HG02623 (cell line): ENCODE results near the gene HAGHL.
"Not testable (repeated sequence)": the region's sequence is repeated elsewhere in the genome, so short reads cannot be mapped to it uniquely, and the experiment has no call there.

Experiments
- ATAC-seq: cut with Tn5 transposase; IDR thresholded peaks from one replicate; pipeline ENCODE4 v1.9.1; 2021; ENCODE audit warnings: moderate library complexity; ENCODE audit not compliant: unreplicated experiment

HAGHL gene

DNA sequence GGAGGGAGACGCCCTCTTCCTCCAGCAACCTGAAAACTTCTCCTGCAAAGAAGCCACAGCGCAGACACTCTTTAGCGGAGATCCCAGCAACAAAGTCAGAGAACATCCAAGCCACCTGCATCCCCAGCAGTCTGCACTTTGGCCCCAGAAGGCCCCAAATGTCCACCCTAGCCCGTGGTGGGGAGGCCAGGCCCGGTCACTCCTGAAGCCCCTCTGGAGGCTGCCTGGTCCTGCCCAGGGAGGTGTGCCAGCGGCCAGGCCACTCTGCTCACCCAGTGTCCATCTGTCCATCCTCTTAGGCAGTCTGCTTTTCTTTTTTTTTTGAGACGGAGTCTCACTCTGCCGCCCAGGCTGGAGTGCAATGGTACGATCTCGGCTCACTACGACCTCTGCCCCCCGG lies 5.4 kb downstream of the HAGHL start:
- no peak for ATAC-seq

DNA sequence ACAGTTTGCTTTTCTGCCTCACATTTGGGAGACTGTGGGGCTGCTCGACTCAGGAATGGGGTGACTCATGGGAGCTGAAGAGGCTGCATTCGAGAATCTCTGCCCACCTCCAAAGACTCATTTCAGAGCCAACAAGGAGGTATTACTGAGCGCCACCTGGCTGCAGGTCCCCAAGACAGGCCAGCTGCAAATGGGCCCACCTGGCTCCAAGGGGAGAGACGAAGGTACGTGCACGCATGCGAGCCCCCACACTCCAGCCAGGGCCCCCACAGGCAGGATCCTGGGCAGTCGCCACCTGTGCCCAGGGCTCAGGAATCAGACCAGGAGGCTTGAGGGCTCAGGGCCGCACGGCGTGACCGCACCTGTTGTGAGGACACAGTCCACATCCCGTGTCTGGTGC lies 6.0 kb downstream of the HAGHL start:
- ATAC-seq = no peak

GRCh38 chr16:733382-734207 lies 6.7 kb downstream of the HAGHL start:
- ATAC-seq = no peak

DNA sequence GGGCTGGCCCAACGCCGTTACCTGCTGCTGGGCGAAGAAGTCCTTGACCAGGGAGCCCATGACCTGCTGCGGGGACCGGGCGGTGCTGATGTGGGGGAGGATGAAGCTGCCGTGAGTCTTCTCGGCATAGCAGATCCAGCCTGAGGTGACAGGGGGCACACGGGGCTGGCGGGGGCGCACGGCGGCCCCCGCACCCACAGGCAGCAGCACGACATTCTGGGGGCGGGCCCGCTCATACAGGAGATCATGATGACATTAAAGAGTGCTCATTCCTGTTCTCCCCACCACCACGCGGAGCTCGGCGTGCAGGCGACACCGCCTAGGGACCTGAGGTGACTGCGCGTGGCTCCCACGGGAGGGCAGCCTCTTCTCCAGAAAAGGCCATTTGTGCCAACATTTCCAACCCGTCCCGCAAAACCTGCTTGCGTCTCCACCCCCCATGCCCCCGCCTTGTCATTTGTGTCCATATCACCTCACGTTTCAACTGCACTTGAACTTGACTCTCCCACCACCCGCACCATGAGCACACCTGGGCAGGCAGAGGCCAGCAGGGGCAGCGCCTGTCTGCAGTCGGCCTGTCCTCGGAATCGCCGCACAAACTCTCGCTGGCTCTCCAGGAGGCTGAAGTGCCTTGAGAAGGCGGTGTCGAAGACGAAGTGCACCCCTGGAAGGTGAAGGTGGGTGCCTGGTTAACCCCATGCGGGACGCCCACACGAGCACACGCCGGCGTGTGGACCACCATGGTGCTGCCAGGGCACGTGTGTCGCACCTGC lies 7.5 kb downstream of the HAGHL start:
- no peak for ATAC-seq

- ATAC-seq = no peak
These were observed 8.3 kb downstream of the HAGHL start for GRCh38 chr16:734981-735881.

- no peak for ATAC-seq
These were observed 9.1 kb downstream of the HAGHL start for GRCh38 chr16:735982-736453.

DNA sequence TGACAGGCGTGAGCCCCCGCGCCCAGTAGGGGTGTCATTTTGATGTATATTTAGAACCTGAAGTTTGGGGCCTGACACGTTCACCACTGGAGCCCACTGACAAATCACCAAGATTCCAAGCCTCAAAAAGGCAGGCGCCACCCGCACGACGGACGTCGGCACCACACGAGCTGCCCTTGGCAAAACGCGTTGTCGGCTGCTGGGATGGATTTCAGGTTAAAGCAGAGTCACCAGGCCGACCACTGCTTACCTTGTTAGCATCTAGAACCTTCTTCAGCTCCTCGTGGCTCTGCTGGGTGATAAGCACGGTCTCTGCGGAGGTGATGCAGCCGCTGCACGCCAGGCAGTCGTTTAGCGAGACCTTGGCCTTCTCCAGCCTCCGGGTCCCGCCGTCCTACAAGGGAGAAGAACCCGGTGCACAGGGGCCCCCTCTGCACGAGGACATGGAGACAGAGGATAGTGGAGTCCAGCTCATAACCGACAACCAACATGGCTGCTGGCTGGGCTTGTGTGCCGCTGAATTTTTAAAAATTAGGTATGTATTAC lies 10.1 kb downstream of the HAGHL start:
- no peak for ATAC-seq

GRCh38 chr16:739560-740458 lies 12.9 kb downstream of the HAGHL start:
- ATAC-seq = no peak

GRCh38 chr16:740459-740763 lies 13.5 kb downstream of the HAGHL start:
- ATAC-seq = no peak

DNA sequence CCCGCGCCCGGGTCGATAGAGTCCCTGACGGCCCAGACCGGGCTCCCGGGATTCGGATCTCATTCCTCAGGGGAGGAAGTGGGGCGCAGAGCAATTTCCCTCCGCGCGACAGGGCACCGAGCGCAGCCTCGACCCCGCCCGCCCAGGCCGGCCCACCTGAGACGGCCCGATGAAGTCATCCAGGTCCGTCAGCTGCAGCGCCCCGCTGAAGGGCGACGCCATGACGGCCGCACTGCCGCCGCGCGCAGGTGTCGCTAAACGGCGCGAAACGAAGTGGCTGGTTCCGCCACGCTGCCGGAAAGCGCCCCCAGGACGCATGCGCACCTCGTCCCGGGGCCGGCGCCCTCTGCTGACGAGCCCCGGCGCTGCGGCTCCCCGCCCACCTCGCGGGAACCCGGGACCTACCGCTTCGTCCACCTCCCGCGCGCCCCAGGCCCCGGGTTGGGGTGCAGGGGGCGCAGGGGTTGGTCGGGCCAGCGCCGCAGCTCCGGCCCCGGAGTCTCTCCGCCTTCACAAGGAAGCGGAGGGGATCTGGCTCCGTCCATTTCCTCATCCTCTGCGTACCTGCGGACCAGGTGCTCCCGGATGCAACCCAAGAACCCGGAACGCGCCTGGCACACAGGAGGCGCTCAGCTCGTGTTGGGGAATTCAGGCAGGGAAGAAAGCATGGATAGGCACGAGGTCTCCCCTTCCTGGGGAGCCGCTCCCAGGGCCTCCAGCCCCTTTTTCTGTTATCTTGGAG lies 14.0 kb downstream of the HAGHL start, which contains the start of gene CIAO3:
Gene CIAO3, minus strand, starts transcription at position 234 of the 742 bp plus-strand sequence. Its CDS starts 12 bp downstream, at position 222.
- ATAC-seq = peak; percentile 69

GRCh38 chr16:741986-742629 lies 15.2 kb downstream of the HAGHL start:
- no peak for ATAC-seq

DNA sequence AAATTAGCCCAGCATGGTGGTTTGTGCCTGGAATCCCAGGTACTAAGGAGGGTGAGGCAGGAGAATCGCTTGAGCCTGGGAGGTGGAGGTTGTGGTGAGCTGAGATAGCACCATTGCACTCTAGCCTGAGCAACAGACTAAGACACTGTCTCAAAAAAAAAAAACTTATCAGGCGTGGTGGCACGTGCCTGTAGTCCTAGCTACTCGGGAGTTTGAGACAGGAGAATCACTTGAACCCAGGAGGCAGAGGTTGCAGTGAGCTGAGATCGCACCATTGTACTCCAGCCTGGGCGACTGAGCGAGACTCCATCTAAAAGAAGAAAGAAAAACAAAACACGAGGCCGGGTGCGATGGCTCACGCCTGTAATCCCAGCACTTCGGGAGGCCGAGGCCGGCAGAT lies 16.0 kb downstream of the HAGHL start:
- ATAC-seq = not testable (repeated sequence)

DNA sequence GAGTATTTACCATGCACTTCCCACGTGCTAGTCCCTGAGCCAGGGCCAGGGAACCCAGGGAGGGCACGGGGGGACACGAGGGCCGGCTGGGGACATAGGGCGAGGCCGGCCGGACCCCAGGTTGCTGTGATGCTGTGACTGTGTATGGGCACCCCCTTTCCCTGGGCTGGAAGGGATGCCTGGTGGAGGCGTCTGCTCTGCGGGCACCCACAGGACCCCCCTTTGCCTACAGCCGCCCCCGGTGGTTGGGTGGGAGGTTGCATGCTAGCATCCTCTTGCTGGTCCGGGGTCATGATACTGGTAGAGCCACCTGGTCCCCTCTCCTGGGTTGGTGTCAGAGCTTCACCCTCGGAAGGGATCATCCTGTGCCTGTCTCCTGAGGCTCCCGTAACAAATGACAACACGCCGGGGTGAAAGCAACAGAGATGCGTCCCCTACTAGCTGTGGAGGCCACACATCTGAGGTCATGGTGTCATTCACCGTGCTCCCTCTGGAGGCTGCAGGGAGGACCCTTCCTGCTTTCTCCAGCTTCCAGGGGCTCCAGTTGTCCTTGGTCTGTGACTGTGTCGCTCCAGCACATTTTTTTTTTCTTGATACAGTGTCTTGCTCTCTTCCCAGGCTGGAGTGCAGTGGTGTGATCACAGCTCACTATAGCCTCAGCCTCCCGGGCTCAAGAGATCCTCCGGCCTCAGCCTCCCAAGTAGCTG lies 17.0 kb downstream of the HAGHL start:
- ATAC-seq = no peak

- no peak for ATAC-seq
These were observed 18.8 kb downstream of the HAGHL start for GRCh38 chr16:745739-746138.

- no peak for ATAC-seq
These were observed 19.7 kb downstream of the HAGHL start for GRCh38 chr16:746637-747036.

DNA sequence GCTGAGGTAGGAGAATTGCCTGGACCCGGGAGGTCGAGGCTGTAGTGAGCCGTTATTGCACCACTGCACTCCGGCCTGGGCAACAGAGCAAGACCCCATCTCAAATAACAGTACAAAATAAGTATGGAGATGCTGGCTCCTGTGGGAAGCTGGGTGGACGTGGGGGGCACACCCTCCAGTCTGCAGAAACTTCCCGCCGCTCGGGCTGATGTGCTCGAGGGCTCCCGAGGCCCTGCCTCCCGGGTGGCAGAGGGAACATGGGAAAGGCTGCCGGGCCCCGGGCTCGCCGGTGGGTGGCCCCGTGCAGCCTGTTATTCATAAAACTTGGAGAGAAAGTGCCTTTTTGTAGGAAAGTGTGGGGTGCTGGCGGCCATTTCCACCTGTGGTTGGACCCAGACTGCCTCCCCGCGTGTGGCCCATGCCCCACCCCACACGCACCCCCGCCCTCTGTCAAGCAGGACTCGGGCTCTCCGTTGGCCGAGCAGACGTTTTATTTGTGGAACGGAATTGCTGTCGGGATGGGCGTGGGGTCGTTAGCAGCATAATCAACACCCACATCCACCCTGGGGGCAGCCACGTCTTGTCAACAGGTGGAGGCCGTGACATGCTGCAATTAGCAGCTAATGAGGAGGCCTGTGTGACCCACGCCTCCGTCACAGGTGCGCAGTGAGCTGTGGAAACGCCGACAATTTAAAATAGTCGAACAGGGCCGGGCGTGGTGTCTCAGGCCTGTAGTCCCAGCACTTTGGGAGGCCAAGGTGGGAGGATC lies 21.3 kb downstream of the HAGHL start:
- no peak for ATAC-seq

DNA sequence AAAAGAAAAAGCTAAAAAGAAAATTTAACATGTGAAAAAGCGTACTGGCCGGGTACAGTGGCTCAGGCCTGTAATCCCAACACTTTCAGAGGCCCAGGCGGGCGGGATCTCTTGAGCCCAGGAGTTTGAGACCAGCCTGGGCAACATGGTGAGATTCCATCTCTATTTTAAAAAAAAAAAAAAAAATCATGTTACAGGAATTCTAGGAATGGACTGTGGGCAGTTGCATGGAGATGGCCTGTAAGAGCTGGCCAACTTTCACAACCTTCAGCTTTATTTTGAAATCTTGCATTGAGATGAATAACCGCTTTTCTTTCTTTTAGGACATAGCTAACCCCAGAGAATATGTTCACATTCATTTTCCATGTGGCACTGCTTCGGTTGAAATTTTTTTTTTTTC lies 22.1 kb downstream of the HAGHL start:
- no peak for ATAC-seq
